Activated CD4-positive, alpha-beta T cell treated with anti-CD3 and anti-CD28 coated beads for 36 hours (primary cell): Measurements from ENCODE around the gene POU6F2. TPM values are rescaled to one million over a fixed set of nuclear protein-coding genes. Genes with fewer than 3 reads are reported as not detected.

Experiments used
- ATAC-seq: fragments of 200-7000 bp; cut with Tn5 transposase; one replicate; pipeline ENCODE4 v1.10.0; 2021; ENCODE audit warnings: mild to moderate bottlenecking, moderate library complexity
- CTCF ChIA-PET: fragments of 350-600 bp; sonication (Branson Sonifier 250); formaldehyde crosslinking; loops from one replicate; lab custom pipeline; 2021; ENCODE audit warnings: antibody characterized with exemption; lab: Charles Lee
- POLR2A ChIA-PET: fragments of 350-600 bp; sonication (Branson Sonifier 250); formaldehyde crosslinking; loops from one replicate; lab custom pipeline; 2021; ENCODE audit warnings: antibody characterized with exemption, inconsistent platforms; lab: Charles Lee
- DNase-seq: peaks from one replicate; pipeline ENCODE4 v3.0.0-alpha.2; 2020
- H3K27ac Mint-ChIP-seq: one replicate; pipeline ENCODE4 v1.8.0; 2021; ENCODE audit warnings: mixed read lengths
- H3K27me3 Mint-ChIP-seq: one replicate; pipeline ENCODE4 v1.8.0; 2021; ENCODE audit warnings: mixed read lengths
- H3K36me3 Mint-ChIP-seq: one replicate; pipeline ENCODE4 v1.8.0; 2021; ENCODE audit warnings: low read depth, mixed read lengths
- H3K4me1 Mint-ChIP-seq: one replicate; pipeline ENCODE4 v1.8.0; 2021; ENCODE audit warnings: mixed read lengths
- H3K4me3 Mint-ChIP-seq: one replicate; pipeline ENCODE4 v1.8.0; 2021; ENCODE audit warnings: mild to moderate bottlenecking, moderate library complexity, mixed read lengths
- H3K9me3 Mint-ChIP-seq: one replicate; pipeline ENCODE4 v1.8.0; 2021; ENCODE audit warnings: low read depth, mixed read lengths
- intact Hi-C, 2 experiments: fragments of 100-400 bp; cut with DNase I in 1 of 2; cut with micrococcal nuclease in 1 of 2; formaldehyde crosslinking; loops; one replicate each; pipeline versions ENCODE4 v1.14.2 to v1.15.1; 2022 to 2024; cut with DNase I, micrococcal nuclease
- total RNA-seq, 2 experiments: library from RNA; stranded (reverse); gene quantifications; one replicate each; pipeline ENCODE4 v1.2.3, GENCODE V29; 2021

Gene POU6F2
- total RNA-seq, 2 experiments from 2014 or later: not detected

DNA sequence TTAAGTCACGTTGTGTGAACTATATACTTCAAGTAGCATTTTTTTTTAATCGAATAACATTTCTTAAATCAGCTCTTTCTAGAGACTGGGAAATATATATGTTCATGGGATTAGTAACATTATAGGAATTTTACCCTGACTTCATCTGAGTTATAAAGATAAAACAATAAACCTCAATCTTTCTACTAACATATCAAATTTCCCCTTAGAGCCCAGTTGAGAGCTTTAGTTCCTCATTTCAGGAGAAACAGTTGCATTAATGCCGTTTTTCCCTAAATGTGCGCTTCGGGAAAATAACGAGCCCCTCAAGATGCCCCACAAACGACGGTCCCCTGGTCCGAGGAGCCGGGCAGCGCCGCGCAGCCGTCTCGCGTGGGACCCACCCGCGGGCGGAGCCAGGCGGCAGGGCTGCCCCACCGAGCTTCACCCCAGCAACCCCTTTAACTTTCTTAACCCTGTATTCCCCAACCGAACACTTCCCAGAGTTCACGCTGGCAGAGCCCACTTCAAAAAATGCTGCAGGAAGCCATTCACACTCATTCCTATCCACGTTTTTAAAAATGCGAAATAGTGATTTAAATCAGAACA is 436.0 kb downstream of the POU6F2 start:
- Mint-ChIP-seq H3K9me3 (no peaks in the 10 kb centered on the region), H3K4me3 (peak overlapping the region; percentile 72), H3K27ac (no peak overlapping the region), H3K36me3 (no peaks in the 10 kb centered on the region), H3K4me1 (peaks cover 7% of the 10 kb centered on the region), H3K27me3 (peaks cover 28% of the 10 kb centered on the region)
- ATAC-seq (no peak), DNase-seq (no peak)
- CTCF ChIA-PET: interaction anchor here (0.7 kb wide), 1 partner anchor 160 kb away, joined by 3 read pairs; no protein-coding TSS in a partner anchor
- POLR2A ChIA-PET: interaction anchor here (0.6 kb wide), 1 partner anchor 853 kb away, joined by 4 read pairs; no protein-coding TSS in a partner anchor
- intact Hi-C loops: no loop called here

DNA sequence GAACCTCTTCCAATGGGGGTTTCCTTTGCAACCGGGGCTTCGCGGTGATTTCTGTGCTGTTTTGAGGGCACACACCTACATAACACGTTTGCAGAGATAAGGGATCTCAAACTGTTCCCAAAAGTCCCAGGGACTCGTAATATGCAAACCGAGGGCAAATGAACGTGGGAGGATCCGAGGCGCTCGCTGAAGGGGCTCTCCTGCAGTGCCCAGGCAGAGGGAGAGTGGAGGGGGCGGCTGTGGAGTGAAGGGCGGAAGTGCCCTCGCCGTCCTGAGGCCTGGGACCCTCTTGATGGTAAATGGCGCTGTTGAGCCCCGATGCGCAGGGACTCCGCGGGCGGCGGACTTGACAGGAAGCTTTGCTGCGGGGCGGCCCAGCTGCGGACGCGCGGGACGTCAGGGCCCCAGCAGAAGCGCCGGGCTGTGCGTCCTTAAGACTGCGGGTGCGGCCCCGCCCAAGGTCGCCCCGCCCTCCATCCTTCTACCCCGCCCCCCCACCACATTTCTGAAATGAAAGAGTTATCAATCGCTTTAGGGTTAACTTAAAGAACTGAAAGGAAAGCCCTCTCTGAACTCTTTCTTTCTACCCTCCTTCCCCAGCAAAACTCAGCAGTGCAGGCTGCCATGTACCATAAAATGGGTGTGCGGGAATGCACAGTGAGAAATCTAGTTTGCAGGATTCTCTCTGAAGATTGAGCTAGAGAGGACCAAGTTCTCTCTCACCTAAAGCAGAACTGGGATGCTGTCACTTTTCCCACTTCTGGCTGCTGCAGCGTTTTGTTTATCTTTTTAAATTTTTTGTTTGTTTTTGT is 436.7 kb downstream of the POU6F2 start:
- peak; percentile 78 for DNase-seq
- Mint-ChIP-seq H3K9me3 (no peaks in the 10 kb centered on the region), H3K36me3 (no peaks in the 10 kb centered on the region), H3K4me3 (peak overlapping the region; percentile 72), H3K27me3 (peaks cover 28% of the 10 kb centered on the region), H3K27ac (peak overlapping the region; percentile 37), H3K4me1 (peaks cover 7% of the 10 kb centered on the region)
- intact Hi-C loops: no loop called here
- ChIA-PET POLR2A (no interaction called here), CTCF (interaction anchor here (0.7 to 1.0 kb wide), 4 partner anchors 12 to 479 kb away, joined by 3 to 4 read pairs (median 4); no protein-coding TSS in a partner anchor)
- peak; percentile 97 for ATAC-seq

DNA sequence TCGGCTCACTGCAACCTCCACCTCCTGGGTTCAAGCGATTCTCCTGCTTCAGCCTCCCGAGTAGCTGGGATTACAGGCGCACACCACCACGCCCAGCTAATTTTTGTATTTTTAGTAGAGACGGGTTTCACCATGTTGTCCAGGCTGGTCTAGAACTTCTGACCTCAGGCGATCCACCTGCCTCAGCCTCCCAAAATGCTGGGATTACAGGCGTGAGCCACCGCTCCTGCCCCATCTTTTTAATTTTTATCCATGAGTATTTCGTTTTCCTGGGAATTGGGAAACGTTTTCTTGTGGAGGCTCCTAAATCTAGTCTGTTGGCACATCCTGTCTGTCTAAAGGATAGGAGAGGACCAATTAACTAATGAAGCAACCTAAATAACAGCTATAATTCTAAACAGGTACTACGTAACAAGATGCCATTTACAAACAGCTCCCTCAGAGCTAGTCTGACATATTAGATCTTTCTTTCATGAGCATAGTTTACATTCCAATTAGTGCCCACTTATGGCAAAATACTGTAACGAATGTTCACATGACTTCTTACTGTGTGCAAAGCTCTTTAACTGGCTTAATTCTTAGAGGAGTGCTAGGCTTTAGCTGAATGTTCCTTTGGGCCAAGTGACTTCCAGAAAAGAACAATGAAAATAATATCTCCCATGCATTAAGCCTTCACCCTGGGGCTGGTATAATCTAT is 437.5 kb downstream of the POU6F2 start:
- Mint-ChIP-seq H3K36me3 (no peaks in the 10 kb centered on the region), H3K27ac (no peak overlapping the region), H3K27me3 (peaks cover 27% of the 10 kb centered on the region), H3K9me3 (no peaks in the 10 kb centered on the region), H3K4me1 (peaks cover 7% of the 10 kb centered on the region), H3K4me3 (peak overlapping the region; percentile 72)
- DNase-seq (no peak), ATAC-seq (no peak)
- intact Hi-C loops: no loop called here
- ChIA-PET POLR2A (no interaction called here), CTCF (interaction anchor here (0.7 to 1.0 kb wide), 4 partner anchors 19 to 479 kb away, joined by 3 to 4 read pairs (median 3); no protein-coding TSS in a partner anchor)

DNA sequence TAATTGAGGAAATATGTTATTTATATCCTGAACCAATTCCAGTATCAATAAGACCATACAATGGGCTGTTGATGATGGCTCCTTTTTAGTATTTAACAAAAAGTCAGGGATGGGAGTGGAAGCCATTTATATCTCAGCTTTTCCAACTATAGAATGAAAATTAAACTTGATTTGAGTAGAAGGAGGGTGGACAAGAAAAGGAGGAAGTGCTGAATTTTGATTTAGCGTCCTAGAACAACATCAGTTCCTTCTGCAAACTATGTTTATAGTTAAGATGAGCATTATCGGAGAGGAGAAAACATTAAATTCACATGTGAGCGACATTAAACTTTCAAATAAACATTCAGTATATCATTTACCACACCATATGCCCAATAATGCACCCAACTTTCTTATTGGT is 439.2 kb downstream of the POU6F2 start:
- Mint-ChIP-seq H3K36me3 (no peaks in the 10 kb centered on the region), H3K9me3 (no peaks in the 10 kb centered on the region), H3K27me3 (peaks cover 25% of the 10 kb centered on the region), H3K27ac (no peak overlapping the region), H3K4me1 (peaks cover 7% of the 10 kb centered on the region), H3K4me3 (no peak overlapping the region)
- ChIA-PET POLR2A (no interaction called here), CTCF (interaction anchor here (0.6 to 0.9 kb wide), 2 partner anchors 17 to 37 kb away, joined by 3 read pairs; no protein-coding TSS in a partner anchor)
- intact Hi-C loops: no loop called here
- no peak for DNase-seq
- no peak for ATAC-seq

DNA sequence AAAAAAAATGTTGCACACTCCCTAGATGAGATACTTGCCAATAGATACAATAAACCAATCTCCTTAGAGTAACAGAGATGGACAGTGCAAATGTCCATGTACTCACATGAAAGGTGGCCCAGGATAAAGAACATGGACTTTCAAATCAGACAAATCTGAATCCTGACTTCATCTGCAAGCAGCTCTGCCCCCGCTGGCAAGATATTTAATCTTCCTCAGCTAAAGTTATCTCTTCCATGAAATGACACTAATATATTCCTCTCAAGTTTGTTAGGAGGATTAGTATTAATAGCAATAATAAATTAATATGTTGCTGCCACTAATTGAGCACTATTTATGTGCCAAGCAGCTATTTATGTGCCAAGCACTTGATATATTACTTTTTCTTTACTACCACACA is 439.9 kb downstream of the POU6F2 start:
- DNase-seq: no peak
- no peak for ATAC-seq
- Mint-ChIP-seq H3K9me3 (no peaks in the 10 kb centered on the region), H3K27ac (no peak overlapping the region), H3K4me1 (peaks cover 7% of the 10 kb centered on the region), H3K4me3 (no peak overlapping the region), H3K36me3 (no peaks in the 10 kb centered on the region), H3K27me3 (peaks cover 28% of the 10 kb centered on the region)
- ChIA-PET POLR2A (no interaction called here), CTCF (interaction anchor here (0.9 kb wide), 2 partner anchors 9 to 36 kb away, joined by 3 read pairs; no protein-coding TSS in a partner anchor)
- intact Hi-C loops: no loop called here

DNA sequence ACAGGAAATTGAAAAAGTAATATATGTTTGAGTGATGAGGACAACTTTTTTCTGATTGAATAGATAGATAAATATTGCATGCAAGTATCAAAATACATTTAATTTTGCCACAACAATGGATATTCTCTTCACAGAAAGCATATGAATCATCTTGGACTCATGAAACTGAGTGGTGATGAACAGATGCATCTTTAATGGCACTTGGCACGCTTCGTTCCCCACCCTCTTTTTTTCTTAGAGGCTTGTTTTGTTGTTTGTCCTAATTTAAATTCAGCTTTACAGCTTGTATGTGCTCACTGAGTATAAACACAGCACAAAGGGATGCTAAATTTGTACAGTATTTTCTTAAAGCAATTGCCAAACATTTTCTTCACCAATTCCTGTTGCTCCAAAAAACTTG is 443.5 kb downstream of the POU6F2 start:
- Mint-ChIP-seq H3K9me3 (no peaks in the 10 kb centered on the region), H3K27ac (no peak overlapping the region), H3K4me1 (no peaks in the 10 kb centered on the region), H3K36me3 (no peaks in the 10 kb centered on the region), H3K4me3 (no peak overlapping the region), H3K27me3 (peaks cover 17% of the 10 kb centered on the region)
- ChIA-PET CTCF (interaction anchor here (1.3 kb wide), 1 partner anchor 34 kb away, joined by 3 read pairs; no protein-coding TSS in a partner anchor), POLR2A (no interaction called here)
- ATAC-seq: no peak
- DNase-seq: no peak
- intact Hi-C loops: no loop called here

DNA sequence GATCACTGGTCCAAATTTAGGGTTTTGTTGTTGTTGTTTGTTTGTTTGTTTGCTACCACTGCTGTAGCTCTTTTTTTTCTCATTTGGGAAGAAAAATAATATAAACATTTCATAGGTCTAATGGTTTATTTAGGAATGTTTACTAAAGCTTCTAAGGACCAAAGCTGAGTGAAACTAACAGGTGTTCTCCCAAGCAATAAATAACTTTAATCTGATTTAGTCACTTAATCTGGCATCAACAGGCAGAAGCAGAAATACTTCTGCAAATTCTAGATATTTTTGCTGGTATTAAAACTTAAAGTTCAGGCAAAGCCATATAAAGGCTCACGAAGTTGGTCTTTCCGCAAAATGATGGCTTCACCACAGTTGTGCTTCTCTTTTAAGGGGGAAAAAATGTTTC is 444.0 kb downstream of the POU6F2 start:
- Mint-ChIP-seq H3K27me3 (peaks cover 14% of the 10 kb centered on the region), H3K36me3 (no peaks in the 10 kb centered on the region), H3K4me3 (no peak overlapping the region), H3K4me1 (no peaks in the 10 kb centered on the region), H3K27ac (no peak overlapping the region), H3K9me3 (no peaks in the 10 kb centered on the region)
- ATAC-seq (no peak), DNase-seq (no peak)
- ChIA-PET POLR2A (no interaction called here), CTCF (interaction anchor here (1.3 kb wide), 1 partner anchor 33 kb away, joined by 3 read pairs; no protein-coding TSS in a partner anchor)
- intact Hi-C loops: no loop called here

DNA sequence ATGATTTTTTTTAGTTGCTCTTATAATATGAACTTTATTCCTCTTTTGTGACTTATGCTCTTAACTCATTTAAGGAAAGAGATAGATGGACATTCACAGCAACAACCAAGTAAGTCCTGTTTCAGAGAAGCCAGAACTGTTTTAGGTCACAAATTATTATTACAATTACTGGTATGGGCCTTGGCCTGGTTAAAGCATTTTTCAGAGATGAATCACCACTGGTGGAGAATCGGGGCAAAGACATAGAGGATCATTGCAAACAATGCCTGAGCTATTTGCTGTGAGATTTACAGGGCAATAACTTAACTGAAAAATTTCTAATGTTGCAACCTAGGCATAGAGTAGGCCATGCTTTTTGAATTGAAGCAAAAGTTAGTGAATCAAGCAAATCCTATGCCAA is 450.5 kb downstream of the POU6F2 start:
- Mint-ChIP-seq H3K27me3 (no peaks in the 10 kb centered on the region), H3K27ac (no peak overlapping the region), H3K4me3 (no peak overlapping the region), H3K4me1 (no peaks in the 10 kb centered on the region), H3K9me3 (no peaks in the 10 kb centered on the region), H3K36me3 (no peaks in the 10 kb centered on the region)
- ChIA-PET POLR2A (no interaction called here), CTCF (interaction anchor here (0.6 kb wide), 1 partner anchor 40 kb away, joined by 3 read pairs; no protein-coding TSS in a partner anchor)
- ATAC-seq (no peak), DNase-seq (no peak)
- intact Hi-C loops: no loop called here

DNA sequence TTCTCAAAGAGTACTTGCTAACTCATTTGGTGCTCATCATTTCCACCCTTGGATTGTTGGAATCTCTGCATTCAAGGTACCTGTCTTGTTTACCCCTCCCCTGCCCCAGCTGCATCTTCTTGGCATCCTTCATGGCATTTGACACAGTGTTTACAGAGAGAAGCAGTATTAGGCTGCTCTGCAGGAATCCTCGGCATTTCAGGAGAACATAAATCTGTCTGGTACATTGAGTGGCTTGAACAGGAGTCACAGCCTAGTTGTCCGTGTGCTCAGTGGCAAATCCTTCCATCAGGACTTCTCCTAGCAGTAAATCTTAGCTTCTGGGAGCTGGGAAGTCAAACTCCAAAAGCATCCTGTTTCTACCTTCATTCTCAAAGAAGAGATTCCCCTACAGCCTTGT is 451.7 kb downstream of the POU6F2 start:
- no peak for ATAC-seq
- H3K27me3 Mint-ChIP-seq: no peaks in the 10 kb centered on the region
- DNase-seq: no peak
- H3K27ac Mint-ChIP-seq: no peak overlapping the region
- intact Hi-C loops: no loop called here
- no peaks in the 10 kb centered on the region for H3K9me3 Mint-ChIP-seq
- no peaks in the 10 kb centered on the region for H3K4me1 Mint-ChIP-seq
- CTCF ChIA-PET: interaction anchor here (0.6 to 1.2 kb wide), 3 partner anchors 13 to 33 kb away, joined by 3 read pairs; no protein-coding TSS in a partner anchor
- H3K4me3 Mint-ChIP-seq: no peak overlapping the region
- POLR2A ChIA-PET: no interaction called here
- no peaks in the 10 kb centered on the region for H3K36me3 Mint-ChIP-seq

DNA sequence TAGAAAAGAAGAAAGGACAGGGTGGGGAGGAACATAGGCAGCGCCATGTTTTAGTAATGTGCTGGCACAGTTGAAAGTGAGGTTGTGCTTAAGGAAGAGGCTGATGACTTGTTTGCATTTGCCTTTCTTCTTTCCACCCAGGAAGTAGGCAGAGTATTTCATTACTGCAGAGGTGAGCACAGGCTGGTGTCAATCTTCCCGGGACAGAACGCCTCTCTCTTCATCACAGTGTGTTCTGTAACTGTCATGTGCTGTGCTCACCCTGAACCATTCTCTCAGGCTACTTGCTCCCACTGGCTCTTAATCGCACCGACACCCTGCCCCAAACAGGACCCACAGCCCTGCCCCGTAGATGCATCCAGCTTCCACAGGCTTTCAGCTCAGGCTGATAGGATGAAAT is 452.7 kb downstream of the POU6F2 start:
- Mint-ChIP-seq H3K27me3 (no peaks in the 10 kb centered on the region), H3K4me3 (no peak overlapping the region), H3K27ac (no peak overlapping the region), H3K4me1 (no peaks in the 10 kb centered on the region), H3K36me3 (no peaks in the 10 kb centered on the region), H3K9me3 (no peaks in the 10 kb centered on the region)
- ChIA-PET POLR2A (no interaction called here), CTCF (no interaction called here)
- intact Hi-C loops: no loop called here
- ATAC-seq: no peak
- no peak for DNase-seq

DNA sequence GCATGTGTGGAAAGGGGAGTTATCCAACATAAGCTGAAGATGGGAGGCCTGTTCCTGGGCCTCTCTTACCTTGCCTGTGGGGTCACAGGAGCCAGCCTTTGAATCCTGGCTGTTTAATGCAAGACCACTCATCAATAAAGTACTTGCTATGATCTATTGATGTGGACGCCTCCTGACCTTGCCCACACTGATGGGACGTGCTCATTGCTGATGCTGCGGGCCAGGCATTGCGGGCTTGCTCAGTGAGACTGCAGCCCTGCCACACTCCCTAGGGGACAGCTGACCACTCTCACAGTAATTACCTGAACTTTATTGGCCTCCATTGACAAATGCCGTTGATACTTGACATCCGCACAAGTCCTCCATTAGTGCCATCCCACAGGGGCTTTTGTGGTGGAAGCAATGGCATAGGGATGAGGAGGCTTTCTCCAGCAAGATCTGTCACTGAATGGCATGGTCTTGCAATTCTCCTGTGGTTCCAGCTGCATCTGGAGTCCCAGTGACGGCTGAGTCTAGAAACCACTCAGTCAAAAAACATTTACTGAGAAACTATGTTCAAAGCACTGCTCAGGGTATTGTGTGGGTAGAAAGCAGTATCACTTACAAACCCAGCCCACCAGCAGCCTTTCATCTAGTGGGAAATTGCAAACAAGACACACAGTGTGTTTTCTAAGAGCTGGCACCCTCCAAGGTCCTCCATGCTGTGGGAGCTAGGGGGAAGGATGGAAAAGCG is 453.4 kb downstream of the POU6F2 start:
- no peaks in the 10 kb centered on the region for H3K27me3 Mint-ChIP-seq
- H3K36me3 Mint-ChIP-seq: no peaks in the 10 kb centered on the region
- ChIA-PET POLR2A (no interaction called here), CTCF (interaction anchor here (0.6 kb wide), 1 partner anchor 35 kb away, joined by 3 read pairs; no protein-coding TSS in a partner anchor)
- DNase-seq: no peak
- no peaks in the 10 kb centered on the region for H3K9me3 Mint-ChIP-seq
- H3K4me3 Mint-ChIP-seq: no peak overlapping the region
- ATAC-seq: peak; percentile 39
- no peaks in the 10 kb centered on the region for H3K4me1 Mint-ChIP-seq
- no peak overlapping the region for H3K27ac Mint-ChIP-seq
- intact Hi-C loops: no loop called here
